Activated effector memory CD4-positive, alpha-beta T cell treated with anti-CD3 and anti-CD28 coated beads, Interleukin-2, amount 50 U/mL, for 16 hours (primary cell): ENCODE measurements around the gene RNF224.
A peak's percentile ranks its signal among the peaks of the same experiment; 100 is the strongest.

Experiments used
- DNase-seq: peaks from one replicate; pipeline ENCODE4 v3.0.0-alpha.2; 2020

RNF224 gene

GRCh38 chr9:137192859-137193258 lies 34.4 kb upstream of the RNF224 start:
- DNase-seq: no peak

GRCh38 chr9:137193771-137194170 lies 33.5 kb upstream of the RNF224 start:
- DNase-seq: no peak

DNA sequence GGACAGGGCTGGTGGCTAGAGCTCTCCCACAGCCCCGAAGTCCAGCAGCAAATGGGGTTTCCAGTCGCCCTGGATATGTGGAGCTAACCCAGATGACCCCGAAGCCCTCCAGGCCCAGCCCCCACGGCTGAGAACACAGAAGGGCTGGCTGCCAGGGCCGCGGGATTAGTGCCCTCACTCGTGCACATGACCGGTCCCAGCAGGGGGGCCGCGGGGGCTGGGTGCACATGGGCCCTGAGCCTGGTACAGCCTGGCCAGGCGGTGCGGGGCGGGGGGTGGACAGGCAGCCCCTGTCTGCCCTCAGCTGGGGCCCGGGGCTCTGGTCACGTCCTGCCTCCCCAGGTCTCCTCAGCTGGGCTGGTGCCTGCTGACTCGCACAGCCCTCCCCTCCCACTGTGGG lies 32.9 kb upstream of the RNF224 start:
- DNase-seq: no peak

GRCh38 chr9:137194909-137195308 lies 32.4 kb upstream of the RNF224 start:
- DNase-seq: no peak

DNA sequence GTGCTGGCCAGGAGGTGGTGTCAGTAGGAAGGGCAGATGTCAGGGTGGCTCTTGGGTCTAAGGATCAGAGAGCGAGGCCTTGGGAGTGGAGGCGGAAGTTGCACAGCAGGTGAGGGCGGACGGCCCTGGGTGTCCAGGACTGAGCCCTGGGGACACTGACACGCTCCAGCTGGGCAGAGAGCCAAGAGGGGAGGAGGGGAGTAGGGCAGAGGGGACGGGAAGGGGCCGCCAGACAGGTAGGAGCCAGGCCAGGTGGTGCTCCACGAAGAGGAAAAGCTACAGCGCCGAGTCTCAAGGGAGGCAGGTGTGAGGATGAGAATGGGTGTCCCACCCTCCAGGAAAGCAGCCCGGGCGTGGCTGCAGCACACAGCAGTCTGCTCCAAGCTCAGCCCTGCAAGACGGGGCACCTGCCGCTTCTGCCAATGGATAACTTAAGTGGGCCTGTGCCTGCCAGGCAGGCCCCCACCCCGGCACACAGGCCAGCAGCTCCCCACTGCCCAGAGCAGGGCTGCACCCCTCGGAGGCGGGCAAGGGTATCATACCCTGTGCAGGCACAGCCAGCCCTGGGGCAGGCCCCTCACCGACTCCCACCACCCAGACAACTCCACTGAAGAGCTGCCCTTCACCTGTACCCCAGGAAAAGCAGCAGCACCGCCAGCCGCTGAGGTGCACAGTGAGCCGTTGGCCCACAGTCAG lies 31.6 kb upstream of the RNF224 start:
- no peak for DNase-seq

DNA sequence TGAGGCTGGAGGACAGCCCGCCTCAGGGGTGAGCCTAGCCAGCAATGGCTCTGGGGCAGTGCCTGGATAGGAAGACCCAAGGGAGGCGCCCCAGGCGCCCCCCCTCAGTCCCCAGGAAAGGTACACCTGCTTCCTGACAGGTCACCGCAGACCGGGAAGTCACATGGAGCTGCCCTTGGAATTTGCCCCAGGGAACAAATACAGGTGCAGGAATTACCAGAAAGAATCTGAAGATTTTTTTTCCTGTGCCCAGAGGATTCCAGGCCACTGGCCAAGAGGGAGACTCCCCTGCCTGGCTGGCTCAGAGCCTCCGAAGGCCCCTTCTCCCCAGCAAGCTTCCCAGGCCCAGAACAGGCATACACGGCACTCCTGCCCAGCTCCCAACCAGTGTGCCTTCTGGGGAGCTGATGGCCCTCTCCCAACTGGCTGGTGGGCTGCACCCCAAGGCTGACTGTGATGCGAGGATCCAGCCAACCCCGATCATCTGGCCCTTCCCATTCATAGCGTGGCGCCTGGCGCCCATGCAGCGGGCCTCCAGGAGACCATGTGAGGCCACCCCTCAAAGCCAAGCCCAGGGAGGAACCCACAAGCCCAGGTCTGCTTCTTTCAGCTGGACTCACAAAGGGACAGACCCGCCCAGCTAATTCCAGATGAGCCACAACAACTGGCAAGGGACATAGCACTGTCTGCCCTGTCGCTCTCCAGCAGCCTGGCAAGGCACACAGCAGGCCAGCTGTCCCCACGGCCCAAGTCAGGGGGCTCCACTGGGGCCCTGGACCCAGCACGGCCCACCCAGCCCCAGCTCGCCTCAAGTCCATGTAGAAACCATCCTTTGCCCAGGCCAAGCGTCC lies 29.0 kb upstream of the RNF224 start:
- DNase-seq: no peak

GRCh38 chr9:137198902-137199283 lies 28.4 kb upstream of the RNF224 start:
- no peak for DNase-seq

DNA sequence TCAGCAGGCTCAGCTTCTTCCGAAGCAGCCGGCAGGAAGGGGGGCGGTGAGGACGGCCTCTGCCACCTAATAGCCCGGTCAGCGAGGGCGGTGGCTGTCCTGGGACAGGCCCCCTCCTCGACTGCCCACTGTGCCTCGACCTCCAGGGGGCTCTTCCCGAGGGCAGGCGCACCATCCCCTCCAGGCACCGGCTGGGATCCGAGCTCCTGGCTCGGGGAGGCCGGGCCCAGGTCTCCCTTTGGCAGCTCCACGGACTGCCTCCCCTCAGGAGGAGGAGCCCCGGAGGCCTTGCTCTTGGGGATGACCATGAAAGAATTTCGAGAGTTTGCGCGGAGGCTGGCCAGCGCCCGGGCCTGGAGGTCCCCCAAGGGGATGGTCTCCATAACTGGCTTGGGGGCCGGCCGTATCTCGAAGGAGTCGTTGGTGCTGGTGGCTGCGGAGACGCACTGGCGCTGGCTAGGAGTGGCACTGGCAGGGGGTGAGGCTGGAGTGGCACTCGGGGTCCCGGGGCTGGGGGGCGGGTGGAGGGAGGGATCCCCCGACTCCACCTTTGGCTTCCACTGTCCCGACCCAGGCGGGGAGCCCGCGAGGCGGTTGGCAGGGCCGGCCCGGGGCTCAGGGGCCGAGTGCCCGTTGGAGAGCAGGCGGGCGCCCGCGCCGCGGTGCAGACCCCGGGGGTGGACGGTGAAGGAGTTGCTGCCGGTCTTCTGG lies 27.7 kb upstream of the RNF224 start:
- no peak for DNase-seq

DNA sequence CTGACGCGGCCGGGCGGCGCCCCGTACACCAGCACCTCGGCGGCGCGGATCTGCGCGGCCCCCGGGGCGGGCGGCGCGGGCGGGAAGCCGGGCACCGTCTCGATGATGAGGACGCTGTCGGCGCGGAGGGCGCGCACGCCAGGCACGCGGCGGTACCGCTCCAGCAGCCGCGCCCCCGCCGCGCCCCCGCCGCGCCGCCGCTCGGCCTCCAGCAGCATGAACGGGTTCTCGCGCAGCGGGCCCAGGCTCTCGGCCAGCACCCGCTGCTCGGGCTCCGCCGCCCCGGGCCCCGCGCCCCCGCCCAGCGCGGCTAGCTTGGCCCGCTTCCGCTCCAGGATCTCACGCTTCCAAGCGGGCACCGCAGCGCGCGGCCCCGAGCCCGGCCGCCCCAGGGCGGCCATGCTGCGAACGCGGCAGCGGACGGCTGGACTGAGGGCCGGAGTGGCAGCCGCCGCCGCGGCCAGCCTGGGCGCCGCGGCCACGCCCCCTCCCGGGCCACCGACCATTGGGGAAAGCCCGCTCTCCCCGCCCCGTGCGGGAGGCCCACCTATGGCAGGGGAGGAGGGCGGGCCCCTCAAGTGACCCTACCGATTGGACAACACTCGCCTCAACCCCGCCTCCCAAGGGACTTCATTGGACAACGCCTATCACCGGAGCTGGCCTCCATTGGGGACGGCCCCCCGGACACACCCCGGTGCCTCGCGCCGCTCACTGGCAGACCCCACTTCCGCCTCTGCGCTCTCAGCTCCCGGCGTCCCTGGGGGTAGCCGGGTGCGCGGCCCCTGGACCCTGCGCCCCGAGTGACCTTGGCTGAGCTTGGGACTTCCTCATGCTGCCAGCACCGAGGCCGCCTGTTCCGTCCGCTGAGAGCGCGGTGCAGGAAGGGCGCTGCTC lies 26.7 kb upstream of the RNF224 start, which contains the start of gene TPRN:
Gene TPRN (minus strand): TSS at position 431 of the 894 bp plus-strand sequence. CDS start 30 bp downstream, at position 401.
- DNase-seq: peak; percentile 100

GRCh38 chr9:137201205-137201868 lies 26.0 kb upstream of the RNF224 start:
- no peak for DNase-seq

- DNase-seq: no peak
These were observed 24.3 kb upstream of the RNF224 start for GRCh38 chr9:137202966-137203365.

DNA sequence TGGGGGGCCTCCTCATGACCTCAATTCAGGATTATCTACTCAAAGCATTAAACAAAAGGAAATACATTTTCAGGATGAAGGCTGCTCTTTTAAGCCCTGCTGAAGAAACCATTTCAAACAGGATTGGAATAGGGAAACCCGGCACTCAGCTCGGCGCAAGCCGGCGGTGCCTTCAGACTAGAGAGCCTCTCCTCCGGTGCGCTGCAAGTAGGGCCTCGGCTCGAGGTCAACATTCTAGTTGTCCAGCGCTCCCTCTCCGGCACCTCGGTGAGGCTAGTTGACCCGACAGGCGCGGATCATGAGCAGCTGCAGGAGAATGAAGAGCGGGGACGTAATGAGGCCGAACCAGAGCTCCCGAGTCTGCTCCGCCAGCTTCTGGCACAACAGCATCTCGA lies 22.6 kb upstream of the RNF224 start:
- no peak for DNase-seq

GRCh38 chr9:137205126-137206069 lies 21.9 kb upstream of the RNF224 start, which contains the start of the genes NDOR1 and TMEM203:
Gene NDOR1, plus strand, starts transcription at chr9:137205700. Its CDS starts 78 bp downstream, at chr9:137205778.
Gene TMEM203, minus strand, starts transcription at chr9:137205648. Its CDS starts 234 bp downstream, at chr9:137205414.
- DNase-seq: peak; percentile 98

DNA sequence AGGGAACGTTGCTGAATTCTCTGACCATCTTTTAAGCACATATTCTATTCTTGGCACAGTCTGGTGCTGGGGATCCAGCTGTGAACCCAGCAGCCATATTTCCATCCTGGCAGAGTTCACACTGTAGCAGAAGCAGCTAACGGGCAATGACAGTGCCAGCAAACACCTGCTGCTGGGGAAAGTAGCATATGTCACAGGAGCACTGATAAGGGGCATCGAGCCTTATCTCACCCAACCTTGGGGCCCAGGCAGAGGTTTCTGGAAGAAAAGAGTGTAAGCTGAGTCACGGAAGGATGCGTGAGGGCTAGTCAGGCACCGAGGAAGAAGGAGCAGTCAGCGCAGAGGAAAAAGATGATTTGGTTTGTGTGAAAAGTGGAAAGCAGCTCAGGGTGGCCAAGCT lies 20.7 kb upstream of the RNF224 start:
- no peak for DNase-seq

DNA sequence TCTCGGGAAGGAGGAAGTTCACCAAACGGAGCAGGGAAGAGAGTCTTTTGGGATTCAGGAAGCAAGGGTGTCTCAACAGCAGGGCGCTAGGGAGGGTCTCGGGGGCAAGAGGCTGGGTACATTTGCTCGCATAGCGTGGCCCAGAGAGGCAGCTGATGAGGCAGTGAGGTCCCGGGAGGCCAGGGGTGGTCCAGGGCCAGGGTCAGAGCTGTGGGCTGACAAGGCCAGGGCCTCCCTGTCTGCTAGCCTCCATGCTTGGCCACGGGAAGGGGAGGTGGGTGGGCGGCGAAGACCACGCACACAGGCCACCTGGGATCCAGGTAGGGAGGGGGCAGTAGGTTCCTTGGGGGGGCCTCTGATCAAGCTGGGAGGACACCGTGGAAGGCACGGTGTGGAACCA lies 15.8 kb upstream of the RNF224 start:
- no peak for DNase-seq

GRCh38 chr9:137212520-137212919 lies 14.8 kb upstream of the RNF224 start:
- no peak for DNase-seq

GRCh38 chr9:137213160-137214060 lies 13.9 kb upstream of the RNF224 start:
- no peak for DNase-seq

- DNase-seq: no peak
These were observed 12.7 kb upstream of the RNF224 start for GRCh38 chr9:137214620-137215019.

GRCh38 chr9:137215196-137215986 lies 11.9 kb upstream of the RNF224 start:
- no peak for DNase-seq
